GM18907 (cell line): ENCODE data around the gene CNTN6.
"Not testable (repeated sequence)": the region's sequence is repeated elsewhere in the genome, so short reads cannot be mapped to it uniquely, and the experiment has no call there.

Experiments
- ATAC-seq: cut with Tn5 transposase; IDR thresholded peaks from one replicate; pipeline ENCODE4 v1.9.1; 2021; ENCODE audit warnings: mild to moderate bottlenecking, moderate library complexity; ENCODE audit not compliant: unreplicated experiment

CNTN6 gene

GRCh38 chr3:1272546-1273265 lies 179.9 kb downstream of the CNTN6 start:
- ATAC-seq, result no peak

GRCh38 chr3:1275495-1275894 lies 182.7 kb downstream of the CNTN6 start:
- no peak for ATAC-seq

- no peak for ATAC-seq
Measured at GRCh38 chr3:1287815-1288214, 195.0 kb downstream of the CNTN6 start.

GRCh38 chr3:1288805-1289494 lies 196.1 kb downstream of the CNTN6 start:
- no peak for ATAC-seq

GRCh38 chr3:1292571-1293071 lies 199.8 kb downstream of the CNTN6 start:
- no peak for ATAC-seq

GRCh38 chr3:1294586-1294985 lies 201.8 kb downstream of the CNTN6 start:
- no peak for ATAC-seq

- no peak for ATAC-seq
Measured at GRCh38 chr3:1318296-1319005, 225.6 kb downstream of the CNTN6 start.

- ATAC-seq, result no peak
Measured at GRCh38 chr3:1326546-1326945, 233.7 kb downstream of the CNTN6 start.

GRCh38 chr3:1330107-1330506 lies 237.3 kb downstream of the CNTN6 start:
- ATAC-seq, result no peak

- ATAC-seq, result no peak
Measured at GRCh38 chr3:1346386-1346785, 253.6 kb downstream of the CNTN6 start.

- no peak for ATAC-seq
Measured at GRCh38 chr3:1348547-1348946, 255.7 kb downstream of the CNTN6 start.

GRCh38 chr3:1350885-1351284 lies 258.1 kb downstream of the CNTN6 start:
- ATAC-seq, result no peak

GRCh38 chr3:1355691-1356090 lies 262.9 kb downstream of the CNTN6 start:
- ATAC-seq, result no peak

- no peak for ATAC-seq
Measured at GRCh38 chr3:1356101-1356500, 263.3 kb downstream of the CNTN6 start.

- no peak for ATAC-seq
Measured at GRCh38 chr3:1365528-1365927, 272.7 kb downstream of the CNTN6 start.

- ATAC-seq, result no peak
Measured at GRCh38 chr3:1374471-1374870, 281.6 kb downstream of the CNTN6 start.

- ATAC-seq, result no peak
Measured at GRCh38 chr3:1375145-1375544, 282.3 kb downstream of the CNTN6 start.

- peak; percentile 78 for ATAC-seq
Measured at GRCh38 chr3:1380926-1381646, 288.3 kb downstream of the CNTN6 start.

GRCh38 chr3:1381647-1382036 lies 288.8 kb downstream of the CNTN6 start:
- peak; percentile 32 for ATAC-seq

GRCh38 chr3:1387396-1387905 lies 294.6 kb downstream of the CNTN6 start:
- not testable (repeated sequence) for ATAC-seq

GRCh38 chr3:1394188-1394587 lies 301.4 kb downstream of the CNTN6 start:
- ATAC-seq, result no peak
